Nucleus accumbens (tissue), 56 donors: ENCODE data around the gene COL25A1.

Source experiments
- DNase-seq, 56 donors: peaks; one replicate each; lab custom pipeline; 2025; lab: John Stamatoyannopoulos, UW

COL25A1 gene

DNA sequence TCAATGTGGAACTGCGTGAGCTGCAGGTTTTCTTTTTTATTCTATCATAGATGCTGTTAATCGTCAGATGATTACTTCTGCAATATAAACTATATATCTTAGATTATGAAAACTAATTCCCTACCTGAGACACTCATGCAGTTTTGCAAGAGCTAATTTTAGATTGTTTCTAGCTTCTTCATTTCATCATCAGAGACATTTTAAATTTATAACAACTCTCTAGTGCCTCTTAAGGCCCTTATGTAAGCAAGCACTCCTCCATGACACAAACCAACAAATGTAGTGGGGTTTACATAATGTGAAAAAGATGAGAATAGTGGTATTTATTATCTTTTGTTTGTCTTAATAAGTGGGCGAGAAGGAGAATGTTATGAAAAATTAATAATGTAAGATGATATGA is 369.4 kb downstream of the COL25A1 start:
- no peak for DNase-seq

GRCh38 chr4:108931926-108932325 is 370.5 kb downstream of the COL25A1 start:
- DNase-seq: no peak

- no peak for DNase-seq
Measured at GRCh38 chr4:108930186-108930585, 372.3 kb downstream of the COL25A1 start.

- DNase-seq: no peak
Measured at GRCh38 chr4:108926781-108927180, 375.7 kb downstream of the COL25A1 start.

DNA sequence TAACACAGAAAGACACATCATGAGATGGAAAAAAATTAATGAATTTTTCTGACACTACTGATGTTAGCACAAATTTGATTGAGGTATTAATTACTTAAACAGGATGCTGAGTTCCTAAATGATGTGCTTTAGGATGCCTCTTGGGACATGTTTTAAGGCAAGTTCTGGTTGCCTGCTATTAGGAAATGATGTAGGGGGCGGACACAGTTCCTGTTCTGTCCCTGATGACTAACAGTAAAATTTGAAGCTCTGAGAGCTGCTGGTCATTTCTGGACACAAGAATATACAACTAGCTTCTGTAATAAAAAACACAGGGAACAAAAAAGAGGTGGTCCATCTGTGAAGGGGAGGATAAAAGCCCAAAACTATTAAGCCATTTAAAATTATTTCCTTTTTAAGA is 376.4 kb downstream of the COL25A1 start:
- no peak for DNase-seq

GRCh38 chr4:108922191-108922590 is 380.3 kb downstream of the COL25A1 start:
- DNase-seq: no peak

DNA sequence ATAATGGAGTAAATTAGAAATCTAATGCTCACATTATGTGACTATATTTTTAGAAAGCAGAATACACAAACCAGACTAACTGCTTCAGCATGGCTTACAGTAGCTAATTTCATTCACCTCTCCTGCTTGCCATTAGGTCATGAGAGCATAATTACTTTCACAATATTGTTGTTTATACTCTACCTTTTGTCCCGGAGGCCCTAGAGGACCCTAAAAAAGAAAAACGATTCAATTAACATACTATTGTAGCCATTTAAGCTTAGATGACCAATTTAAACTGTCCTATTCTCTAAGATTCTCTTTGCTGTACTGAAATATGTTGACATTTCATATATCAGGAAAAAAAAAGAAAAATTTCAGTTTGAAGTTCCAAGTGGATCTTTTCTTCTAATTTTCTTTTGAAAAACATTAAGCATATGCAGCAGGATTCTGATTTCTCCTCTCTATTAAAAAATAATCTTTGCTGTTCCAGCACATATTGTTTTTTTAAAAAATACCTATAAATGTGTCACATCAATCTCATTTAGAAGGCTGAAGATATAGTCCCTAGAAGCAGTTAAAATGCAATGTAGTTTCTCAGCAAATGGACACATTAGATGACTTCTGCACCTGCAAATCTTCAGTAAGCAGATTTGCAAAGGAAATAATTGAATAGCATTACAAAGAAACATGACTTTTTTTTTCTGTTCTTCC is 381.9 kb downstream of the COL25A1 start:
- no peak for DNase-seq

GRCh38 chr4:108919226-108919893 is 383.1 kb downstream of the COL25A1 start:
- DNase-seq: no peak

GRCh38 chr4:108917255-108917654 is 385.2 kb downstream of the COL25A1 start:
- no peak for DNase-seq

GRCh38 chr4:108916638-108917037 is 385.8 kb downstream of the COL25A1 start:
- DNase-seq: no peak

DNA sequence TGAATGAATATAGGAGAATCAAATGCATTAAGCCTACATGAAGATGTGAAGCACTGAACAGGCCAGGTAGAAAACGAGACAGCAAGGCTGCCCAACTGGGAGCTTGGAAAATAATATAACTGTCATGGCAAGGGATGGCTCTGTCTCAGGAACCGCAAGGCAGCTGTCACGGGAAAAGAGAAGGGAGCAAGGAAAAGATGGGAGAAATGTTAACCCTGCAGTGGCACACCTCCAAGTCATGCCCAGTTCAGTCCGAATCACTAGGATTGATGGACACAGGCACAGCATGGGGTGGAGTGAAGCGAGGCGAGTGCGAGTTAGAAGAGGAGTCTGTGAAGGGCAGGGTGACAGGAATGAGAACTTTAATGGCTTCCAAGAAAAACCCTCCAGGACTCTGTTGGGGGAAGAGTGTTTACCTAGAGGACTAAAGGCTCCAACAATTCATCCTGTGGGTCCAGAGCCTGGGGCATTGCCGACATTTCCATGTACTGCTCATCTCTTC is 395.5 kb downstream of the COL25A1 start:
- DNase-seq: no peak

DNA sequence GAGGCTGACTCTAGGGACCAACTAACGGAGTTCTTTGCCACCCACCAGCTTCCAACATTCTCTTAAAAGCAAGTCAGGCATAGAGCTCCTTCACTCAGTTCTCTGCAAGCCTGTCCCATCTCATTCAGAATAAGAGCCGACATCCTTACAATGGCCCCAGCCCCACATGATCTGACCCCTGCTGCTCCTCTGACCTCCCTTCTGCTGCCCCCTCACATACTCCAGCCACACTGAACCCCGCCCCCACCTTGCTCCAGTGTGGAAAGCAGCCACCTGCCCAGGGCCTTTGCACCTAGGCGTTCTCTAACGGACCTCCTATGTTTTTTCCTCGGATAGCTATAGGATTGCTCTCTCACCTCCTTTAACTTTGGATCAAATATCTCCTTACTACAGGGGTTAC is 396.5 kb downstream of the COL25A1 start:
- no peak for DNase-seq

DNA sequence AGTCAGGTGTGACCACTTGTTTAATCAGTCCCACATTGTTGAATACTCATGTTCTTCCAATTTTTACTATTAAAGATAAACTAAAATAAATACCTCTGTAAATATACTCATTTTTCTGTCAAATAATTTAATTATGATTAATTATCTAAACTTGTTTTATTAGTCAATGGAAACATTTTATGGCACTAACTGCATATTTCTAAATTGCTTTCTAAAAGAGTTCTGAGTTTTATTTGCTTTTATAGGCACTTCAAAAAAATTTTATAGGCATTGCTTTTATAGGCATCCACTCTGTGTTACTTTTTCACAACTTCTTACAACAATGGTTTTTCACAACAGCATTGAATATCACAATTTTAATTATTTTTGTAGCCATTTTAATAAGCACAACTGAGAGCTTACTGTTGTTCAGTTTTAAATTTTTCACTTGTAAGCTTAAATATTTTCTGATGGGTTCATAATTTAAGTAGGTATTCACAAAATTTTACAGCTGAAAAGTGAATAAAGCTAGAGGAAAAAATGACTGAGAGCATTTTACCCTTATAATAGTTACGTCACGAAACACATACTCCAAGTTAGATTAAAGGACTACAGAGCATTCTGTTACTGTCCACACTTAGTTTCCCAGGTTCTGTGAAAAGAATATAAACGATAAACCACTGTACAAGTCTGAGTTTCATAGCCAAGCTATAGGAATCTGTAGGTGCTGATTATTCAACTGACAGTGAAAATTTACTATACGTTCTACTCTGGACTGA is 398.8 kb downstream of the COL25A1 start:
- no peak for DNase-seq

DNA sequence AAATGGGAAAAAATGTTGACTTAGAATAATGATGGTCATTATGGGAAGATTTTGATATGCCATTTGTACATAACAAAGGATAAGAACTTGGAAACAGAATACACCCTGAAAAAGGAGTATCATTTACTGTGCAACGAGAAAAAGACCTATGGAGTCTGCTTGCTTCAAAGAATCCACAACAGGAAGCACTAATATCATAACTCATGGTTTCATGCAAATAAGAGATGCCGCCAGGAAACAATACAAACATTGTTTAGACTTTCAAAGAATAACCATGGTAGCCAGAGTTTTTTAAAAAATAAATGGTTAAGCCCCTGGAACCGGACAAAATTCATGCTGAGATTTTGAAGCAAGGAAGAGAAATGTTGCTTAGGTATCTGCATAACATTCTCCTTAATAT is 399.7 kb downstream of the COL25A1 start:
- no peak for DNase-seq

GRCh38 chr4:108901291-108901690 is 401.2 kb downstream of the COL25A1 start:
- no peak for DNase-seq

GRCh38 chr4:108900018-108900580 is 402.4 kb downstream of the COL25A1 start:
- DNase-seq: no peak

- no peak for DNase-seq
Measured at GRCh38 chr4:108893468-108893867, 409.0 kb downstream of the COL25A1 start.

DNA sequence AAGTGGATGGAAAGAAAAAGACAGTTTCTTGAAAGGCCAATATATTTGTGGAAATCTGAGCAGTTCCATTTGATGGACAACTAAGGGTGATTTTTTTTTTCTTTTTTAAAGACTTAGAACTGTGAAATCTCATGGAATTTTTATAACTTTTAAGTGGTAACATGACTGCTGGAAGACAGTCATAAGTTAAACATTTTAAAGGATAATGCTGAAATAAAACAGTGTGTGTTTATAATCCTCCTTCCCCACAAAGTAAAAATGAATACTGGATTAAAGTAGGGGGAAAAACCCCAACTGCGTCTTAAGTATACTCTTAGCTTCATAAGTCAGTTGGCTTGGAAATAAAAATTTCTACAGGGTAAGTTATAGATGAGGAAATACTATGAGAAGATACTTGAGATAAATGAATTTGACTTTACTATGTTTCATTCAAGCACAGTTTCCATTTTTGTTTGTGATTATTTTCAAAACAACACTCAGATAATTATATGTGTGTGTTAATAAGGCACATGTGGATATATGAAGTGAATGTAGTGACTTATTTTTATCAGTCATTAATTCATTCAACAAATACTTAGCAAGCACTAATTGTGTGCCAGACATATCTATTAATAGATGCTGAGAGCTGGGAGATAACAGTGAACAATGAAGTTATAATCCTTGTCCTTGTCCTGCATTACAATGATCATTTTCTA is 410.4 kb downstream of the COL25A1 start:
- DNase-seq: no peak

- DNase-seq: no peak
Measured at GRCh38 chr4:108890484-108890881, 412.0 kb downstream of the COL25A1 start.

GRCh38 chr4:108889696-108890483 is 412.6 kb downstream of the COL25A1 start:
- DNase-seq: no peak
